PC-3 (cell line): ENCODE measurements around the gene CD28. TPM values are rescaled to one million over a fixed set of nuclear protein-coding genes. Genes with fewer than 3 reads are reported as not detected.

Source experiments
- ATAC-seq: fragments of 200-7000 bp; cut with Tn5 transposase; 2 replicates; pipeline ENCODE4 v1.9.1; 2020; ENCODE audit warnings: mild to moderate bottlenecking, moderate library complexity
- BruUV-seq: library from RNA; stranded (reverse); fragments of 400-500 nt; replicated peaks from 2 replicates; lab custom pipeline; 2021; lab: Mats Ljungman, UMichigan
- CTCF ChIA-PET: fragments of 300-600 bp; sonication (Branson Sonifier 250); formaldehyde crosslinking; loops from one replicate; lab custom pipeline; 2022; ENCODE audit warnings: antibody characterized with exemption; lab: Charles Lee
- POLR2A ChIA-PET: fragments of 300-600 bp; sonication (Branson Sonifier 250); formaldehyde crosslinking; loops from one replicate; lab custom pipeline; 2022; ENCODE audit warnings: antibody characterized with exemption; ENCODE audit not compliant: unreplicated experiment; lab: Charles Lee
- DNase-seq: peaks from one replicate; pipeline ENCODE4 v3.0.0-alpha.2; 2015
- H2AFZ ChIP-seq: fragments of 300-600 bp; sonication (generic); 2 replicates; pipeline ENCODE4 v1.6.0; 2016; ENCODE audit warnings: antibody characterized with exemption, low read length
- H3F3A ChIP-seq: fragments of 300-600 bp; sonication (generic); one replicate; pipeline ENCODE4 v1.6.0; 2017; ENCODE audit warnings: antibody characterized with exemption, low read length, control low read depth, mild to moderate bottlenecking; ENCODE audit not compliant: unreplicated experiment
- H3K27ac ChIP-seq: fragments of 300-600 bp; sonication (generic); 2 replicates; pipeline ENCODE4 v1.5.1; 2016; ENCODE audit warnings: mild to moderate bottlenecking, low read length
- H3K27me3 ChIP-seq: fragments of 300-600 bp; sonication (generic); 2 replicates; pipeline ENCODE4 v1.6.1; 2016; ENCODE audit warnings: low read length, mixed read lengths
- H3K36me3 ChIP-seq: fragments of 300-600 bp; sonication (generic); 2 replicates; pipeline ENCODE4 v1.6.1; 2016; ENCODE audit warnings: low read depth, mixed run types, low read length, mixed read lengths
- H3K4me1 ChIP-seq: fragments of 300-600 bp; sonication (generic); 2 replicates; pipeline ENCODE4 v1.5.1; 2016; ENCODE audit warnings: low read length; ENCODE audit not compliant: insufficient read depth
- H3K4me2 ChIP-seq: fragments of 300-600 bp; sonication (generic); 2 replicates; pipeline ENCODE4 v1.6.0; 2016; ENCODE audit warnings: low read length
- H3K4me3 ChIP-seq: fragments of 300-600 bp; sonication (generic); 2 replicates; pipeline ENCODE4 v1.5.1; 2016; ENCODE audit warnings: mild to moderate bottlenecking, low read length, mixed read lengths
- H3K79me2 ChIP-seq: fragments of 300-600 bp; sonication (generic); 2 replicates; pipeline ENCODE4 v1.6.1; 2017; ENCODE audit warnings: low read length, mixed read lengths
- H3K9ac ChIP-seq: fragments of 300-600 bp; sonication (generic); 2 replicates; pipeline ENCODE4 v1.6.0; 2016; ENCODE audit warnings: mild to moderate bottlenecking, low read length
- H3K9me2 ChIP-seq: fragments of 300-600 bp; sonication (generic); replicated peaks from 2 replicates; pipeline ENCODE4 v1.6.1; 2016; ENCODE audit warnings: mixed run types, low read length, mixed read lengths
- H3K9me3 ChIP-seq: fragments of 300-600 bp; sonication (generic); 2 replicates; pipeline ENCODE4 v1.6.1; 2016; ENCODE audit warnings: low read length, mixed read lengths
- H4K20me1 ChIP-seq: fragments of 300-600 bp; sonication (generic); 2 replicates; pipeline ENCODE4 v1.6.1; 2016; ENCODE audit warnings: low read length, mixed read lengths
- CTCF ChIP-seq: fragments of 300-600 bp; sonication (generic); conservative IDR thresholded peaks from 2 replicates; pipeline ENCODE4 v1.5.1; 2017; ENCODE audit warnings: antibody characterized with exemption, low read depth, mild to moderate bottlenecking, low read length
- EZH2 ChIP-seq: fragments of 300-600 bp; sonication (generic); IDR thresholded peaks from one replicate; pipeline ENCODE4 v1.6.1; 2017; ENCODE audit warnings: antibody characterized with exemption, mild to moderate bottlenecking, low read length; ENCODE audit not compliant: unreplicated experiment
- EZH2phosphoT487 ChIP-seq: fragments of 300-600 bp; sonication (generic); IDR thresholded peaks from 2 replicates; pipeline ENCODE4 v1.6.1; 2018; ENCODE audit warnings: mild to moderate bottlenecking, antibody characterized with exemption, low read length, borderline replicate concordance
- intact Hi-C: fragments of 100-400 bp; cut with micrococcal nuclease; formaldehyde crosslinking; loops from 2 replicates; pipeline ENCODE4 v1.9.0; 2023
- total RNA-seq: library from RNA; depleted of rRNA; stranded (reverse); fragments of >200 nt; gene quantifications from 2 replicates; pipeline ENCODE4 v1.2.3, GENCODE V29; 2014

The CD28 gene
- total RNA-seq, 1 experiment from 2014 or later = not detected

- Histone ChIP-seq H3F3A (no peaks in the 10 kb centered on the region), H3K79me2 (no peaks in the 10 kb centered on the region), H3K4me1 (peaks cover 21% of the 10 kb centered on the region), H4K20me1 (no peaks in the 10 kb centered on the region), H3K9ac (no peak overlapping the region), H3K27me3 (no peaks in the 10 kb centered on the region), H3K9me3 (no peaks in the 10 kb centered on the region), H3K4me2 (no peak overlapping the region), H3K9me2 (no peaks in the 10 kb centered on the region), H3K36me3 (no peaks in the 10 kb centered on the region), H3K4me3 (no peak overlapping the region), H2AFZ (no peak overlapping the region), H3K27ac (no peak overlapping the region)
- no peak for DNase-seq
- no peak for TF ChIP-seq CTCF
- TF ChIP-seq EZH2 = no peak
- no peak for TF ChIP-seq EZH2phosphoT487
- BruUV-seq = no TSS peak
- no peak for ATAC-seq
- ChIA-PET CTCF (no interaction called here), POLR2A (no interaction called here)
- intact Hi-C loops = no loop called here
Observed at GRCh38 chr2:203679401-203679800, 27.0 kb upstream of the CD28 start.

GRCh38 chr2:203681978-203682377, 24.5 kb upstream of the CD28 start:
- BruUV-seq = no TSS peak
- intact Hi-C loops = no loop called here
- Histone ChIP-seq H3K4me1 (peaks cover 37% of the 10 kb centered on the region), H3K9ac (no peak overlapping the region), H3K9me3 (no peaks in the 10 kb centered on the region), H3K36me3 (no peaks in the 10 kb centered on the region), H3K79me2 (no peaks in the 10 kb centered on the region), H3K27ac (no peak overlapping the region), H3K4me3 (no peak overlapping the region), H2AFZ (no peak overlapping the region), H3F3A (no peaks in the 10 kb centered on the region), H4K20me1 (no peaks in the 10 kb centered on the region), H3K4me2 (no peak overlapping the region), H3K9me2 (no peaks in the 10 kb centered on the region), H3K27me3 (no peaks in the 10 kb centered on the region)
- POLR2A ChIA-PET = no interaction called here
- CTCF ChIA-PET = no interaction called here
- ATAC-seq (peak; percentile 17; the same call in 1 of the 2 replicates), DNase-seq (peak; percentile 19)
- TF ChIP-seq EZH2 = no peak
- TF ChIP-seq CTCF = no peak
- no peak for TF ChIP-seq EZH2phosphoT487

- CTCF ChIA-PET = no interaction called here
- H3K9me3 ChIP-seq = no peaks in the 10 kb centered on the region
- no peaks in the 10 kb centered on the region for H4K20me1 ChIP-seq
- H3K27me3 ChIP-seq = no peaks in the 10 kb centered on the region
- TF ChIP-seq EZH2phosphoT487 = no peak
- no peak for TF ChIP-seq CTCF
- no peak for TF ChIP-seq EZH2
- no peak overlapping the region for H3K4me2 ChIP-seq
- BruUV-seq = no TSS peak
- H3K4me3 ChIP-seq = no peak overlapping the region
- H2AFZ ChIP-seq = no peak overlapping the region
- ATAC-seq (no peak), DNase-seq (no peak)
- no peak overlapping the region for H3K27ac ChIP-seq
- H3K36me3 ChIP-seq = no peaks in the 10 kb centered on the region
- intact Hi-C loops = no loop called here
- POLR2A ChIA-PET = no interaction called here
- no peaks in the 10 kb centered on the region for H3K9me2 ChIP-seq
- H3K4me1 ChIP-seq = peaks cover 37% of the 10 kb centered on the region
- no peaks in the 10 kb centered on the region for H3F3A ChIP-seq
- H3K9ac ChIP-seq = no peak overlapping the region
- H3K79me2 ChIP-seq = no peaks in the 10 kb centered on the region
Observed at GRCh38 chr2:203682688-203683130, 23.7 kb upstream of the CD28 start.
